Naive thymus-derived CD4-positive, alpha-beta T cell (primary cell): ENCODE data around the gene SYCP2L. TPM values are rescaled to one million over a fixed set of nuclear protein-coding genes. Genes with fewer than 3 reads are reported as not detected.

Experiments
- ATAC-seq: fragments of 150-1000 bp; cut with Tn5 transposase; 2 replicates; pipeline ENCODE4 v1.10.0; 2021; ENCODE audit warnings: mild to moderate bottlenecking, moderate library complexity
- CTCF ChIA-PET: fragments of 350-600 bp; sonication (Branson Sonifier 250); formaldehyde crosslinking; loops from one replicate; lab custom pipeline; 2021; ENCODE audit warnings: antibody characterized with exemption; lab: Charles Lee
- POLR2A ChIA-PET: fragments of 350-600 bp; sonication (Branson Sonifier 250); formaldehyde crosslinking; loops from one replicate; lab custom pipeline; 2021; ENCODE audit warnings: antibody characterized with exemption, inconsistent platforms; lab: Charles Lee
- DNase-seq, 9 donors: peaks; one replicate each; pipeline versions ENCODE4 v3.0.0 to v3.0.0-alpha.2; 2020 to 2022; ENCODE audit warnings: mixed read lengths in 1 of 9
- H3K27ac ChIP-seq: one replicate; pipeline ENCODE4 v1.7.0; 2013; ENCODE audit warnings: mild to moderate bottlenecking, low read depth, low read length, moderate library complexity
- H3K27me3 ChIP-seq, 2 donors: one replicate each; pipeline ENCODE4 v1.7.0; 2013; ENCODE audit warnings: low read length in 2 of 2, mild to moderate bottlenecking in 2 of 2, moderate library complexity in 2 of 2; ENCODE audit not compliant: control insufficient read depth in 2 of 2, insufficient read depth in 2 of 2
- H3K36me3 ChIP-seq, 3 experiments: 1 replicate in 2 of 3; 2 replicates in 1 of 3; pipeline ENCODE4 v1.7.0; 2013; ENCODE audit warnings: low read length in 3 of 3, mild to moderate bottlenecking in 3 of 3, moderate library complexity in 1 of 3; ENCODE audit not compliant: insufficient read depth in 3 of 3, control insufficient read depth in 2 of 3
- H3K4me1 ChIP-seq, 2 donors: one replicate each; pipeline ENCODE4 v1.7.0; 2013; ENCODE audit warnings: low read length in 2 of 2, mild to moderate bottlenecking in 2 of 2, moderate library complexity in 1 of 2; ENCODE audit not compliant: control insufficient read depth in 2 of 2, insufficient read depth in 2 of 2
- H3K4me3 ChIP-seq: 2 replicates; pipeline ENCODE4 v1.7.0; 2013; ENCODE audit warnings: mild to moderate bottlenecking, low read length
- H3K9me3 ChIP-seq, 3 experiments: 1 replicate in 2 of 3; 2 replicates in 1 of 3; pipeline ENCODE4 v1.7.0; 2013; ENCODE audit warnings: low read length in 3 of 3; ENCODE audit not compliant: control insufficient read depth in 2 of 3
- H3K27ac Mint-ChIP-seq, 9 donors: one replicate each; pipeline ENCODE4 v1.8.0; 2020 to 2022; ENCODE audit warnings: mixed read lengths in 9 of 9, mild to moderate bottlenecking in 8 of 9, moderate library complexity in 5 of 9, inconsistent platforms in 2 of 9
- H3K27me3 Mint-ChIP-seq, 5 donors: one replicate each; pipeline ENCODE4 v1.8.0; 2021 to 2022; ENCODE audit warnings: mixed read lengths in 5 of 5, mild to moderate bottlenecking in 1 of 5
- H3K36me3 Mint-ChIP-seq, 5 donors: one replicate each; pipeline ENCODE4 v1.8.0; 2020 to 2022; ENCODE audit warnings: mixed read lengths in 5 of 5, mild to moderate bottlenecking in 3 of 5, inconsistent platforms in 1 of 5
- H3K4me1 Mint-ChIP-seq, 7 donors: one replicate each; pipeline ENCODE4 v1.8.0; 2020 to 2022; ENCODE audit warnings: mixed read lengths in 7 of 7, mild to moderate bottlenecking in 3 of 7, inconsistent platforms in 1 of 7
- H3K4me3 Mint-ChIP-seq, 10 donors: one replicate each; pipeline ENCODE4 v1.8.0; 2020 to 2022; ENCODE audit warnings: mild to moderate bottlenecking in 10 of 10, mixed read lengths in 10 of 10, moderate library complexity in 6 of 10, inconsistent platforms in 2 of 10
- H3K9me3 Mint-ChIP-seq, 11 donors: one replicate each; pipeline ENCODE4 v1.8.0; 2020 to 2022; ENCODE audit warnings: mixed read lengths in 11 of 11, mild to moderate bottlenecking in 4 of 11, inconsistent platforms in 1 of 11, moderate library complexity in 1 of 11
- intact Hi-C, 2 donors: fragments of 100-400 bp; cut with micrococcal nuclease; formaldehyde crosslinking; loops; one replicate each; pipeline ENCODE4 v1.15.1; 2023
- polyA plus RNA-seq, 2 donors: library from polyadenylated mRNA; unstranded; fragments of 300-500 nt; fragmentation: Illumina TruSeq; gene quantifications; one replicate each; pipeline ENCODE4 v1.2.3, GENCODE V29; 2021
- total RNA-seq, 6 experiments: library from RNA in 5 of 6; stranded (reverse) in 5 of 6; gene quantifications; 1 replicate in 5 of 6; 2 replicates in 1 of 6; pipeline ENCODE4 v1.2.3 and lab custom pipeline; 2021 to 2026

Gene SYCP2L
- total and polyA plus RNA-seq, 7 experiments from 2014 or later, result 0.20 to 0.40 TPM; not detected in 5

DNA sequence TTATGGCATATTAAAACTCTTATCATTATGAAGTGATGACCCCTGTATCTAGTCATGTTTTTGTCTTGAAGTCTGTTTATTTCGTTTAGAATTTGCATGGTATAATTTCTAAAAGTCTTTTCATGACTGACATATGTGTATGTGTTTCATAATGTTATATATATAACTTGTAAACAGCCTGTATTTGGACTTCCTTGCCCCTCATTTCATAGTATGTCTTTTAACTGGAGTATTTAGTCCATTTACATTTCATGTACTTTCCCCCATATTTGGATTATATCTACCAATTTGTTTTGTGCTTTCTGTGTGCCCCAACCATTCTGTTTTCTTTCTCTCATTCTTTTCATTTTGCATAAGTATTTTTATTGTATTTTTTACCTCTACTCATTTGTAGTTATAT is 59.0 kb downstream of the SYCP2L start:
- H3K4me3 ChIP-seq, result no peak overlapping the region
- H3K9me3 ChIP-seq, result no peaks in the 10 kb centered on the region
- H3K4me1 ChIP-seq, result no peaks in the 10 kb centered on the region
- H3K9me3 Mint-ChIP-seq, result peaks cover 0 to 3% (median 0%) of the 10 kb centered on the region in 11 donors
- no peak overlapping the region for H3K27ac ChIP-seq
- CTCF ChIA-PET, result no interaction called here
- H3K4me1 Mint-ChIP-seq, result no peaks in the 10 kb centered on the region
- H3K36me3 Mint-ChIP-seq, result no peaks in the 10 kb centered on the region
- no peaks in the 10 kb centered on the region for H3K36me3 ChIP-seq
- intact Hi-C loops, result no loop called here
- peaks cover 6 to 31% (median 27%) of the 10 kb centered on the region in 5 donors for H3K27me3 Mint-ChIP-seq
- POLR2A ChIA-PET, result no interaction called here
- H3K4me3 Mint-ChIP-seq, result no peak overlapping the region
- no peak overlapping the region for H3K27ac Mint-ChIP-seq
- no peaks in the 10 kb centered on the region for H3K27me3 ChIP-seq
- DNase-seq (no peak), ATAC-seq (no peak)

DNA sequence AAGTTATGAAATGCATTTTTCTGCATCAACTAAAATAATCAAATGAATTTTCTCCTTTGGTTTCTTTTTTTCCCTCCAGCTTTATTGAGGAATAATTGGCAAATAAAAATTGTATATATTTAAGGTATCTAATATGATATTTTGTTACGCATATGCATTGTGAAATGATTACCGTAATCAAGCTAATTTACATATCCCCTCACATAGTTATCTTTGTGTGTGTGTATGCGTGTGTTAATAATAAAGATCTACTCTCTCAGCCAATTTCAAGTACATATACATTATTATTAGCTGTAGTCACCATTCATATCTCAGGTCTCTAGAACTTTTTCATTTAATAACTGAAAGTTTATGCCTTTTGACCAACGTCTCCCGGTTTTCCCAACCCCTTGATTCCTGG is 61.1 kb downstream of the SYCP2L start:
- no peaks in the 10 kb centered on the region for H3K4me1 ChIP-seq
- ChIA-PET POLR2A (interaction anchor here (0.6 kb wide), 1 partner anchor 414 kb away, joined by 3 read pairs; no protein-coding TSS in a partner anchor), CTCF (no interaction called here)
- no peak overlapping the region for H3K4me3 ChIP-seq
- DNase-seq, result no peak
- no peaks in the 10 kb centered on the region for H3K27me3 ChIP-seq
- Mint-ChIP-seq H3K9me3 (no peaks in the 10 kb centered on the region), H3K27ac (no peak overlapping the region), H3K36me3 (no peaks in the 10 kb centered on the region), H3K27me3 (peaks cover 14 to 37% (median 34%) of the 10 kb centered on the region in 5 donors), H3K4me1 (no peaks in the 10 kb centered on the region), H3K4me3 (no peak overlapping the region)
- no peaks in the 10 kb centered on the region for H3K36me3 ChIP-seq
- no peak overlapping the region for H3K27ac ChIP-seq
- no peaks in the 10 kb centered on the region for H3K9me3 ChIP-seq
- intact Hi-C loops, result no loop called here
- no peak for ATAC-seq

DNA sequence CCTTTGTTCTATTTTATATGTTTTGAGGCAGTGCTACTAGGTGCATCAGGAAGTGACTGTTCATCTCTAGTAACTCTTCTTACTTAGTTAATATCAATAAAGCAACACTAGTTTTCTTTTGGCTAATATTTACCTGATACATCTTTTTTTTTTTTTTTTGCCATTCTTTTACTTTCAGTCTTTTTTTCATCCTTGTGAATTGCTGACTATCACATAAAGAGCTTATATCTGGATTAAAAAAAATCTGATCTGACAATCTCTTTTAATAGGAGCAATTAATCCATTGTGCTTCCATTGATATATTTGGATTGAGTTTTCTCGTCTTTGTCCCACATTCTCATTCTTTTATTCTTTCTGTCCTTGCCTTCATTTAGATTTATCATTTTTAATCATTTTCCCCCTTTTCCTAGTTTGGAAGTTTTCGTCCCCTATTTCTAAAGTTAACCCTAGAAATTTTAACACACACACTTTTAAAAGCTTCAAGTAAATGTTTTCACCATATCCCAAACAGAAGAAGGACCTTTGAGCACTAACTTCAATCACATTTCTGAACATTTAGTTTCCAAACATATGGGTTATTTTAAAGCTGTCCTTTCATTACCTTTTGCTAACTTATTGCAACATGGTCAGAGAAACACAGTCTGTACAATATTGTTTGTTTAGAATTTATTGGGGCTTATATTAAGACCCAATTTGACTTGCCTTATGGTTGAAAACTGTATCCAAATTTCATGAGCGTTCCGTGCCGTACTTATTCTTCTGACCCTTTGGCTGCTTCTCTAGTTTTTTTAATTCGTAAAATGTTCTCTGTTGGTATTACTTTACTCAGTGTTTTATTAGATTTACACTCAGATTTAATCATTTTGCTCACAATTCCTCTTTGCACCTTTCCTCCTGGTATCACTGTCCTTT is 63.0 kb downstream of the SYCP2L start:
- no peak overlapping the region for H3K27ac ChIP-seq
- POLR2A ChIA-PET, result no interaction called here
- ATAC-seq (no peak), DNase-seq (no peak)
- Mint-ChIP-seq H3K27me3 (peaks cover 19 to 46% (median 33%) of the 10 kb centered on the region in 5 donors), H3K9me3 (peaks cover 0 to 2% (median 0%) of the 10 kb centered on the region in 11 donors), H3K4me1 (no peaks in the 10 kb centered on the region), H3K27ac (no peak overlapping the region), H3K4me3 (no peak overlapping the region), H3K36me3 (peaks cover 0 to 4% (median 0%) of the 10 kb centered on the region in 5 donors)
- no peaks in the 10 kb centered on the region for H3K27me3 ChIP-seq
- H3K9me3 ChIP-seq, result no peaks in the 10 kb centered on the region
- H3K36me3 ChIP-seq, result no peaks in the 10 kb centered on the region
- CTCF ChIA-PET, result no interaction called here
- intact Hi-C loops, result no loop called here
- no peaks in the 10 kb centered on the region for H3K4me1 ChIP-seq
- H3K4me3 ChIP-seq, result no peak overlapping the region

DNA sequence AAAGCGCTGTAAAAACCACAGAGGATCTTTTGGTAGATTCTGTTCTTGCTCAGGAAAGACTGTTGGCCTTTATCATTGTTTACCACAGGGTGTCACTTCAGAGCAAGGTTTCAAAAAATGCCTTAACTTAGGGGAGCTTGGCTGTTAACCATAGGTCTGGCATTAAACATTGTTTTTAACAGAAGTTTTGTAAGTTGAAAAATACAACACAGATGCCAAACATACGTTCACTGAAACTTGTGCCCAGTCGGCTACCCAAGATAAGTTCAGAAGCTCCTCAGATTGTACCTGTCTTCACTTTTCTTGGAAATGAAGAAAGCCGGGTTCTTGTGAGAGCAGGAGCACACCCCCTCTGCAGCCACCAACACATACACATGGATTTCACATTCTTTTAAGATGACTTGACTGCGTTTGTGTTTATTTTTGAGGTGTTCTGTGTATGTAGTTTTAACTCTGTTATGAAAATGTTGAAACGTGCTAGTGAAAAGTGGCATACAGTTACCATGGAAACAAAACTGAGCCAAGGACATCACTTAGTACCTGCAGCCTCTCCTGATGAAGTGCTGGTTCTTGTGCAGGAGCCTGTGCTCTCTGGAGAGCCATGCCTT is 64.9 kb downstream of the SYCP2L start:
- H3K36me3 Mint-ChIP-seq, result peaks cover 0 to 4% (median 0%) of the 10 kb centered on the region in 5 donors
- H3K4me3 Mint-ChIP-seq, result no peak overlapping the region
- Histone ChIP-seq H3K36me3 (no peaks in the 10 kb centered on the region), H3K9me3 (no peaks in the 10 kb centered on the region), H3K27ac (no peak overlapping the region), H3K4me3 (no peak overlapping the region), H3K4me1 (no peaks in the 10 kb centered on the region), H3K27me3 (no peaks in the 10 kb centered on the region)
- H3K27ac Mint-ChIP-seq, result no peak overlapping the region
- intact Hi-C loops, result no loop called here
- ChIA-PET POLR2A (no interaction called here), CTCF (no interaction called here)
- H3K4me1 Mint-ChIP-seq, result no peaks in the 10 kb centered on the region
- DNase-seq (no peak), ATAC-seq (no peak)
- H3K9me3 Mint-ChIP-seq, result peaks cover 0 to 2% (median 0%) of the 10 kb centered on the region in 11 donors
- H3K27me3 Mint-ChIP-seq, result peaks cover 19 to 40% (median 30%) of the 10 kb centered on the region in 5 donors

DNA sequence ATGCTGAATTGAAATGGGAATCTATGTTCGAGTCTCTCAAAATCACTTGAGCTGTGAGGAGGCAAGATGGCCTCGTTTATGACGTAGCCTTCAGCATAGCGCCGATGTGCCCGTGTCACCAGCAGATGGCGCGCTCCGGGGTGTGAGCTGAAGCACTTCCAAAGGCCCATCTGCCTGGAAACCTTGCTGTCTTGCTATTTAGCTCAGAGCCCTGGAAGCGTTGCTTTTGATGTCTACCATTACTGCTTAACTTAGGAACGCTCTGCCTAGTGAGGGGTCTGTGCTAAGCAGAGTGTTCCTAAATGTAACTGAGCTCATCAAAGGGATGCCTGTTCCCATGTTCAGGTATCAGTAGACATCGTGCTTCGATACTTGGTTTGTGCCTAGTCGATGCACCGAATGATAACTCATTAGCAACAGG is 67.7 kb downstream of the SYCP2L start:
- Histone ChIP-seq H3K27me3 (no peaks in the 10 kb centered on the region), H3K4me1 (no peaks in the 10 kb centered on the region), H3K27ac (no peak overlapping the region), H3K9me3 (no peaks in the 10 kb centered on the region), H3K36me3 (no peaks in the 10 kb centered on the region), H3K4me3 (no peak overlapping the region)
- peak overlapping the region in 1 of 9 donors; percentile 20 for H3K27ac Mint-ChIP-seq
- ChIA-PET CTCF (no interaction called here), POLR2A (no interaction called here)
- peak; percentile 69 for ATAC-seq
- H3K27me3 Mint-ChIP-seq, result peaks cover 13 to 31% (median 26%) of the 10 kb centered on the region in 5 donors
- H3K36me3 Mint-ChIP-seq, result peaks cover 0 to 4% (median 0%) of the 10 kb centered on the region in 5 donors
- peaks cover 0 to 2% (median 0%) of the 10 kb centered on the region in 11 donors for H3K9me3 Mint-ChIP-seq
- H3K4me3 Mint-ChIP-seq, result no peak overlapping the region
- no peaks in the 10 kb centered on the region for H3K4me1 Mint-ChIP-seq
- intact Hi-C loops, result loop anchor here (1.0 kb wide), 3 partner anchors 115 to 621 kb away; no protein-coding TSS in a partner anchor
- DNase-seq, result peak; percentile 2 to 71 (median 32)

DNA sequence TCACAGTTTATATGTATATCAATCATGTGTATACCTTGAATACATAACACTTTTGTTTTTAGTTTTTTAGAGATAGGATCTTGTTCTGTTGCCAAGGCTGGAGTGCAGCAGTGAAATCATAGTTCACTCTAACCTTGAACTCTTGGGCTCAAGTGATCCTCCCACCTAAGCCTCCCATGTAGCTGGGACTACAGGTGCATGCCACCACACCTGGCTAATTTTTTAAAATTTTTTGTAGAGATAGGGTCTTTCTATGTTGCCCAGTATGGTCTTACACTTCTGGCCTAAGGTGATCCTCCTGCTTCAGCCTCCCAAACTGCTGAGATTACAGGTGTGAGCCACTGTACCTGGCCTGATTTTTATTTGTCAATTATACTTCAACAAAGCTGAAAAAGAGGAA is 69.9 kb downstream of the SYCP2L start:
- intact Hi-C loops, result no loop called here
- POLR2A ChIA-PET, result no interaction called here
- no peaks in the 10 kb centered on the region for H3K4me1 ChIP-seq

More for the DNA sequence above, 69.9 kb downstream of the SYCP2L start:
- Histone ChIP-seq H3K27ac (no peak overlapping the region), H3K36me3 (no peaks in the 10 kb centered on the region), H3K9me3 (no peaks in the 10 kb centered on the region), H3K4me3 (no peak overlapping the region), H3K27me3 (no peaks in the 10 kb centered on the region)
- no peak overlapping the region for H3K27ac Mint-ChIP-seq
- H3K36me3 Mint-ChIP-seq, result peaks cover 0 to 4% (median 0%) of the 10 kb centered on the region in 5 donors
- DNase-seq (no peak), ATAC-seq (no peak)
- peaks cover 5 to 33% (median 29%) of the 10 kb centered on the region in 5 donors for H3K27me3 Mint-ChIP-seq
- peaks cover 0 to 2% (median 0%) of the 10 kb centered on the region in 11 donors for H3K9me3 Mint-ChIP-seq
- CTCF ChIA-PET, result no interaction called here
- H3K4me1 Mint-ChIP-seq, result no peaks in the 10 kb centered on the region
- no peak overlapping the region for H3K4me3 Mint-ChIP-seq
